ENCODE measurements around the gene ALDH4A1.

The ALDH4A1 gene

GRCh38 chr1:18902523-18903290 is at the start of gene ALDH4A1:
TSS of gene ALDH4A1 (minus strand) at chr1:18902555. CDS start at chr1:18902523, 32 bp downstream.
- FAIRE-seq (peak; percentile 100), DNase-seq (ENCODE audit: extremely low spot score, insufficient read length, low read depth) (peak; percentile 97)

DNA sequence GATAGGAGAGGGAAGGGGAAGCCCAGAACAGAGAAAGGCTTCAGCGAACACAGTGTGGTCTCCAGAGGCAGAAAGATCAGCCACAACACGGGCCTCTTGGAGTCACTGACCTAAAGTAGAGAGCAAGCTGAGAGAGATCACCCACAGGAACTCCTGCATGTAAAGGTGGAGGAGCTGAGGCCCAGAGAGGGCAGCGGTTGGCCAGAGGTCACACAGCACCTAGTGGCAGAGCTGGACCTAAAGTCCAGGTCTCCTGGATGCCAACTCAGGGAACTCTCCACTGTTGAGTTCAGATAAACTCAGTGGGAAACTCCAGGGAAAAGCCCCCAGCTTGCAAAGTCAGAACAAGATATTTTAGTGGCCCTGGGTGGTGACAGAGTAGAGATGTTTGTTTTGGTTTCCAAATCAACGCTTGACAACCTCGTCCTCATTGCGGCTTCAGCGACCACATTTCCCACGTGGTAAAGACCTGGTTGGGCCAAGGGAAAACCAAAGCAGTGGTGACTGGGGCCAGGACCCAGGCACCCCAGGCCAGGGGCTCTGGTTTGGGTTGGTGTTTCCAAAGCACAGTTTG is 49.5 kb upstream of the ALDH4A1 start:
- DNase-seq (ENCODE audit: extremely low spot score, insufficient read length, low read depth) (peak; percentile 65), FAIRE-seq (peak; percentile 95)

GRCh38 chr1:18951416-18951815 is 49.1 kb upstream of the ALDH4A1 start:
- DNase-seq (ENCODE audit: extremely low spot score, insufficient read length, low read depth) (no peak), FAIRE-seq (no peak)

DNA sequence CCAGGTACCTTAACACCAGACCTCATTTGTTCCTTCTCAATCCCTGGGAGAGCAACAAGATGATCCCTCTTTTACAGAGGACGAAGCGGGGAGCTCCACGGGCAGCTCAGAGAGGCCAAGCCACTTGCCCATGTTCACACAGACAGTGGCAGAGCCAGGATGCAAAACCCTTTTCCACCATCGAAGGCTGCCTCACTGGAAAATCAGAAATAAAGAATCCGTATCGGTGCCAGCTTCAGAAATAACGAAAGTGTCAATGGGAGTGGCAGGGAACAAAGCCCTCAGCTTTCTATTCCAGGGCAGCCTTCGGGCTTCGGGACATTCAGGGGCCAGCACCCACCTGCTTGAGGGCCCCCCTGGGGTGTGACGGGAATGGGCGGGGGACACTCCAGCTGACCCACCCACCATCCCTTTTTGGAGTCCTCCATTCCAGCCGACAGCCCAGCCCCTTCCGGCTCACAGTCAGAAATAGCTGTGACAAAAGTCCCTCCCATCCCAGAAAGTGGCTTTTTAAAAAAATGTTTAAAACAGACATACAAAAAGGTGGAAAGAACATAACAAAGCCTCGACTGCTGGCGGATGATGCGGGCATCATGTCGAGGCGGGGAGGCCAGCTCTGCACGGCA is 48.2 kb upstream of the ALDH4A1 start:
- peak; percentile 82 for FAIRE-seq
- DNase-seq (ENCODE audit: extremely low spot score, insufficient read length, low read depth): no peak

GRCh38 chr1:18949686-18950400 is 47.5 kb upstream of the ALDH4A1 start:
- FAIRE-seq (peak; percentile 64), DNase-seq (ENCODE audit: extremely low spot score, insufficient read length, low read depth) (no peak)

- DNase-seq (ENCODE audit: extremely low spot score, insufficient read length, low read depth) (no peak), FAIRE-seq (no peak)
Measured at GRCh38 chr1:18948913-18949685, 46.7 kb upstream of the ALDH4A1 start.

- DNase-seq (ENCODE audit: extremely low spot score, insufficient read length, low read depth) (no peak), FAIRE-seq (no peak)
Measured at GRCh38 chr1:18948048-18948912, 45.9 kb upstream of the ALDH4A1 start.

GRCh38 chr1:18947570-18947969 is 45.2 kb upstream of the ALDH4A1 start:
- no peak for FAIRE-seq

DNA sequence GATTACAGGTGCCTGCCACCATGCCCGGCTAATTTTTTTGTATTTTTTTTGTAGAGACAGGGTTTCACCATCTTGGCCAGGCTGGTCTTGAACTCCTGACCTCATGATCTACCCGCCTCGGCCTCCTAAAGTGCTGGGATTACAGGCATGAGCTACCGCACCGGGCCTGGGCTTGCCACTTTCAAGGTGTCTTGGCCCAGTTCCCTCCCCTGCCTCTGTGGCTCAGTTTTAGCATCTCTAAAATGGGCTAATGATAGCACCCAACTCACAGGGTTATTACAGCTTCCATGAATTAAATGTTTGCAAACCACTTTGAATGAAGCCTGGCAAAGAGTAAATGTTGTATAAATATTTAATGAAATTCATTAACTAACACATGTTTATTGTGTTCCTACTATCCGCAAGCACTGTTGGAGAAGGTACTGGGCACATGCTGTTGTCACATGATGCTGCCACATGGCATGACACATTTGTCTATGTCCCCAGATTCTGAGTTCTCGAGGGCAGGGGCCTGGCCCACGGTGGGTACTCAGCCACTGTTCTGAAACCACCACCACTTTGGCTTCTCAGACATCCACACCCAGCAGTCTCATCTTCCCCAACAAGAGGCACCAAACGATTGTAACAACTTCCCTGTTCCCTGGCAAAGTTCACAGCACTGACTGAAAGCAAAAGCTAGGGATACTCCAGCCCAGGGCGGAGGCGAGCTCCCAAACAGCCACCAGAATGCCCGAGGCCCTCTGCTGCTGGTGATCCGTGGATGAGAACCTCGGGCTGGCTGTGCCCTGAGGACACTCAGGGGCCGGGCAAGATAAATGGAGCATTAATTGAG is 44.4 kb upstream of the ALDH4A1 start:
- FAIRE-seq (no peak), DNase-seq (ENCODE audit: extremely low spot score, insufficient read length, low read depth) (no peak)

More at GRCh38 chr1:18947570-18947969, 45.2 kb upstream of the ALDH4A1 start:
- DNase-seq (ENCODE audit: extremely low spot score, insufficient read length, low read depth): no peak

DNA sequence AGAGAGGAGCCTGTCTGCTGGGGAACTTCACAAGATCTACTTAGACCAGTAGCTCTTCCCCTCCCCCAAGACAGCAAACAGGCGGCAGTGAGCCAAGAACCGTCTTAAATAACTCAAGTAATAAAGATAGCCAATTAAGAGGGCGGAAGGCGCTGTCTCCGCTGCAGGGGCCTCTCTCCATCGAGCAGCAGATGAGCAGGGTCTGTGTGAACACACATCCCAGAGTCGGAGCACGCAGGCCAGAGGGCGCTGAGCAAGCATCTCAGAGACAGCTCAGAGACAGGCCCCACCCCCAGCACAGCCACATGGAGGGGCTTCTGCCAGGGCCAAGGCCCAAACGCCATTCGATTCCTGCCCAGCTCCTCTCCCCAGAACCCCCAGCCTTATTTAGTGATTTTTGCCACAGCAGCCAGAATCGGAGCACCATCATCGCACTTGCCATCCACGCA is 43.1 kb upstream of the ALDH4A1 start:
- DNase-seq (ENCODE audit: extremely low spot score, insufficient read length, low read depth): no peak
- FAIRE-seq: no peak

GRCh38 chr1:18944810-18945209 is 42.5 kb upstream of the ALDH4A1 start:
- DNase-seq (ENCODE audit: extremely low spot score, insufficient read length, low read depth) (no peak), FAIRE-seq (no peak)

GRCh38 chr1:18943914-18944572 is 41.7 kb upstream of the ALDH4A1 start:
- DNase-seq (ENCODE audit: extremely low spot score, insufficient read length, low read depth) (no peak), FAIRE-seq (peak; percentile 71)

GRCh38 chr1:18943162-18943561 is 40.8 kb upstream of the ALDH4A1 start:
- DNase-seq (ENCODE audit: extremely low spot score, insufficient read length, low read depth): no peak
- FAIRE-seq: no peak

DNA sequence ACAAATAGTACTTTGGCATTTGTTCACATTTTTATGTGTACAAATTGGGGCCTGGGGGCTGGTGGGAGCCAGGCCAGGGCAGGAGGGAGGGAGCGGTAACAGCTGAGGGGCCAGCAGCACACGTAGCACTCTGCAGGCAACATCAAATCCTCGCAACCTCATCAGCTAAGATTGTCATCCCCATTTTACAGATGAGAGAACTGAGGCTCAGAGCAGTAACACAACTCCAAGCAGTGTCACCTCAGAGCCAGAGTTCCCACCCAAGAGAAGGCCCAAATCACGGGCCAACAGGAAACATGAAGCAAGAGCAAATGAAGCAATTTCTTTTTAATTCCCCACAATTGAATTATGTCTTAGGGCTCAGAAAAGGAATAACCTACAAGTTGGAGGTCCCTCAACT is 40.0 kb upstream of the ALDH4A1 start:
- FAIRE-seq: no peak
- no peak for DNase-seq (ENCODE audit: extremely low spot score, insufficient read length, low read depth)

DNA sequence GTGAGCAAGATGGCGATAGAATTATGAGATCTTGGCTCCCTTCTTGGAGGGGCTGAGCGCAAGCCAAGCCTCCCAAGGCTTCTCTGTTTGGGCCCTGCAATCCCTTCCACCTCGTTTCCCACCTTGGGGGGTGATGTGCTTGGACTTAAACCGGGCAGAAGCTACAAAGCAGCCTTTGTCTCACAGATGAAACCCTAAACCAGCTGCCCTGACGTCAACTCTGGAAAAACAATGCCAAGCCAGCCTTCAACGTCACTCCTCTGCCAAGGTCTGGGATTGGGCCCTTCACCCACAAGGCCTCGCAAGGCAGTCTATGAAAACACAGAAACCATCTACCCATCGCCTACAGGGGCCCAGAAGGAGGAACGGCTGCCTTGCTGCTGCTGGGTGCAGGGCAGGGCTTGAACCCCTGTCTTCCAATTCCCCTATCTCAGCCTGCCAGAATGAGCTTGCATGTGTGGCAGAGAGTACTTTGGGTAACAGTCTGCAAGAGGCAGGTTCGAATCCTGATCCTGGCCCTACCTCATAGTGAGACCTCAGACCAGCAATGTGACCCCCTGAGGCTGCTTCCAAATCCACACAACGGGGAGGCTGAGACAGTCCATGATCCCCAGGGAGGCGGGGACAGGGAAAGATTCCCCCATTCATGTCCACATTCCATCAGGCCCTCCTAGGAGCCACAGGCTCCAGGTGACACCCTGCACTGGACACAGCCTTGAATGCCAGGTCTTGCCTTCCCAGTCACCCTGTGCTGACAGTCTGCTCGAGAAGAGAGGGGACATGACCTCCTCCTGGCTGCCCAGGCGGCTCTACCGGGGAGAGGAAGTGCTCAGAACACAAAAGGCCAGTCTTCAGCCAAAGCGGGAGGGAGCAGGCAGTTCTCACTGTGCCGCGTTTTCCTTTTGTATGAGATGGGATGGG is 39.1 kb upstream of the ALDH4A1 start:
- FAIRE-seq (no peak), DNase-seq (ENCODE audit: extremely low spot score, insufficient read length, low read depth) (no peak)

GRCh38 chr1:18940303-18941020 is 38.1 kb upstream of the ALDH4A1 start:
- FAIRE-seq (no peak), DNase-seq (ENCODE audit: extremely low spot score, insufficient read length, low read depth) (no peak)

Measured in GM18507 (cell line).